HepG2 (cell line): ENCODE measurements around the gene CERS5. TPM values are rescaled to one million over a fixed set of nuclear protein-coding genes. Genes with fewer than 3 reads are reported as not detected.

Source experiments
- FOSL1 ChIP-seq: sonication (generic); formaldehyde crosslinking; IDR thresholded peaks from 2 replicates; pipeline ENCODE4 v1.9.0; 2021; ENCODE audit warnings: missing genetic modification reagents, borderline replicate concordance
- FOXA3 ChIP-seq: IDR thresholded peaks from 2 replicates; pipeline ENCODE4 v1.6.1; 2016; ENCODE audit warnings: missing genetic modification reagents, missing compliant biosample characterization
- GATAD2A ChIP-seq: IDR thresholded peaks from 2 replicates; pipeline ENCODE4 v1.6.1; 2016
- GPN1 ChIP-seq: sonication (generic); formaldehyde crosslinking; IDR thresholded peaks from 2 replicates; pipeline ENCODE4 v1.5.1; 2020; ENCODE audit warnings: missing genetic modification reagents, borderline replicate concordance
- HNRNPUL1 ChIP-seq: fragments of 200-400 bp; formaldehyde crosslinking; IDR thresholded peaks from 2 replicates; pipeline ENCODE4 v1.6.1; 2017; ENCODE audit warnings: low read depth, mild to moderate bottlenecking, low read length, moderate library complexity
- KDM2A ChIP-seq: sonication (generic); formaldehyde crosslinking; IDR thresholded peaks from 2 replicates; pipeline ENCODE4 v1.4.0; 2020; ENCODE audit warnings: low read depth, missing genetic modification reagents, borderline replicate concordance
- KMT2A ChIP-seq: sonication (generic); formaldehyde crosslinking; IDR thresholded peaks from 2 replicates; pipeline ENCODE4 v1.4.0; 2020; ENCODE audit warnings: missing genetic modification reagents
- SALL1 ChIP-seq: sonication (generic); formaldehyde crosslinking; IDR thresholded peaks from 2 replicates; pipeline ENCODE4 v1.8.0; 2022; ENCODE audit warnings: mild to moderate bottlenecking, missing genetic modification reagents
- SALL2 ChIP-seq: sonication (generic); formaldehyde crosslinking; IDR thresholded peaks from 2 replicates; pipeline ENCODE4 v1.8.1; 2023; ENCODE audit warnings: mild to moderate bottlenecking, missing genetic modification reagents, inconsistent platforms
- SIN3A ChIP-seq: IDR thresholded peaks from 2 replicates; pipeline ENCODE4 v1.6.1; 2011; ENCODE audit warnings: low read depth, mild to moderate bottlenecking, control low read depth, low read length, borderline replicate concordance
- SMARCE1 ChIP-seq: fragments of 450-650 bp; IDR thresholded peaks from 2 replicates; pipeline ENCODE4 v1.6.1; 2017; ENCODE audit warnings: borderline replicate concordance
- SNAPC2 ChIP-seq: sonication (generic); formaldehyde crosslinking; IDR thresholded peaks from 2 replicates; pipeline ENCODE4 v1.8.1; 2022; ENCODE audit warnings: mild to moderate bottlenecking, missing genetic modification reagents
- TCF12 ChIP-seq, 2 experiments: fragments of 450-650 bp in 1 of 2; sonication (generic) in 1 of 2; formaldehyde crosslinking in 1 of 2; IDR thresholded peaks; 2 replicates each; pipeline versions ENCODE4 v1.6.1 to v1.8.0; 2017 to 2022; ENCODE audit warnings: antibody characterized with exemption in 1 of 2, mild to moderate bottlenecking in 1 of 2, missing genetic modification reagents in 1 of 2, moderate library complexity in 1 of 2
- ZFP90 ChIP-seq: sonication (generic); formaldehyde crosslinking; IDR thresholded peaks from 2 replicates; pipeline ENCODE4 v1.8.0; 2022; ENCODE audit warnings: missing genetic modification reagents, mild to moderate bottlenecking, inconsistent platforms, borderline replicate concordance
- ZNF614 ChIP-seq: IDR thresholded peaks from 2 replicates; pipeline ENCODE4 v1.6.1; 2018; ENCODE audit warnings: missing biosample characterization, missing genetic modification reagents, inconsistent platforms, borderline replicate concordance
- ZNF773 ChIP-seq: sonication (generic); formaldehyde crosslinking; IDR thresholded peaks from 2 replicates; pipeline ENCODE4 v1.4.0; 2020; ENCODE audit warnings: missing genetic modification reagents, borderline replicate concordance
- polyA plus RNA-seq, 8 experiments: library from polyadenylated mRNA; depleted of rRNA in 3 of 8; stranded (reverse) in 7 of 8; unstranded in 1 of 8; fragments of >200 nt; fragmentation: Illumina TruSeq in 4 of 8; extraction: Trizol in 4 of 8; gene quantifications; 2 replicates each; pipeline versions ENCODE4 v1.2.1 to v1.2.3, GENCODE V29; 2011 to 2016; ENCODE audit warnings: low read depth in 4 of 8, missing spikeins in 1 of 8, mixed read lengths in 1 of 8; ENCODE audit not compliant: insufficient read depth in 1 of 8
- total RNA-seq, 5 experiments: library from RNA; depleted of rRNA; stranded (reverse); fragments of >200 nt; fragmentation: Illumina TruSeq; extraction: Trizol; gene quantifications; 2 replicates each; pipeline ENCODE4 v1.2.3, GENCODE V29; 2016; ENCODE audit warnings: low read depth in 1 of 5
- TF ChIP-seq, protein P1 (sequence below): sonication (generic); formaldehyde crosslinking; IDR thresholded peaks from 2 replicates; pipeline ENCODE4 v1.4.0; 2020; ENCODE audit warnings: missing genetic modification reagents
- TF ChIP-seq, protein P2 (sequence below): sonication (generic); formaldehyde crosslinking; IDR thresholded peaks from 2 replicates; pipeline ENCODE4 v1.9.0; 2022; ENCODE audit warnings: low read depth, missing genetic modification reagents
- TF ChIP-seq, protein P3 (sequence below): sonication (generic); formaldehyde crosslinking; IDR thresholded peaks from one replicate; pipeline ENCODE4 v1.5.1; 2020; ENCODE audit warnings: mild to moderate bottlenecking, missing genetic modification reagents; ENCODE audit errors: not compliant biosample characterization

The CERS5 gene
- total and polyA plus RNA-seq, 2 of the 13 experiments (the other 11 are each of a cell fraction or from before 2014, with no cell fraction given), result 22.3 to 48.8 TPM

DNA sequence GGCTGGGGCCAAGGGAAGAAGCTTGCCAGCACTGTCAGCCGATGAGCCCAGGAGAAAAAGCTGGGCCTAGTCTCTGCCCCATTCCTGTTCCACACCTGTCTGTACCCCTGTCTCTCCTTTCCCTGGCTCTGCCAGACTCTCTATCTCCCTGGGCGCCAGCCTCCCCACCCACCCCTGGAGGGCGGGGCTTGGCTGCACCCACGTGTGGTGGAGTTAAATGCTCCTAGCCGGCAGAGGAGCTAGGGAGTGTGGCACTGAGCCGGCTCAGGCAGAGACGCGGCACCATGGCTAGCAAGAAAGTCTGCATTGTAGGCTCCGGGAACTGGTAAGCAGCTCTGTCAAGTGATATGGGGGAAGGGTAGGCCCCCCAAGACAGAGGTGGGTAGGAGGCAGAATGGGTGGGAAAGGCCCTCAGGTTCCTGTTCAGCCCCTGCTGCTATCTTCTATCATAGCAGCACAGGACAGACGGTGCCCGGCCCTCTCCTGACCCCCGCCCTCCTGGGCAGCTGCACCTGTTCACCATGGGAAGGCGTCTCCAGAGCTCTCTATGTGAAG is 63.3 kb downstream of the CERS5 start, which contains the start of gene GPD1 (continued):
- TF ChIP-seq TCF12 (IDR thresholded peaks at IDR 0.05) (no peak), TCF12 (CRISPR knock-in tag; IDR thresholded peaks at IDR 0.05) (no peak), ZFP90 (CRISPR knock-in tag) (no peak), ZNF614 (no peak), GPN1 (CRISPR knock-in tag) (no peak), SIN3A (peak; percentile 86; the same call in 1 of the 2 replicates), SNAPC2 (CRISPR knock-in tag) (no peak), SALL2 (CRISPR knock-in tag) (0 out of 2 replicates have a peak, but pooled peaks have one; percentile 42), GATAD2A (CRISPR knock-in tag) (peak; percentile 29; the same call in 1 of the 2 replicates), SMARCE1 (no peak), FOSL1 (CRISPR knock-in tag) (no peak), HNRNPUL1 (no peak), KMT2A (CRISPR knock-in tag) (no peak), FOXA3 (CRISPR knock-in tag) (no peak), SALL1 (CRISPR knock-in tag) (no peak), ZNF773 (CRISPR knock-in tag) (no peak), KDM2A (peak; percentile 63; the same call in 1 of the 2 replicates)
- TF ChIP-seq, protein P1, sequence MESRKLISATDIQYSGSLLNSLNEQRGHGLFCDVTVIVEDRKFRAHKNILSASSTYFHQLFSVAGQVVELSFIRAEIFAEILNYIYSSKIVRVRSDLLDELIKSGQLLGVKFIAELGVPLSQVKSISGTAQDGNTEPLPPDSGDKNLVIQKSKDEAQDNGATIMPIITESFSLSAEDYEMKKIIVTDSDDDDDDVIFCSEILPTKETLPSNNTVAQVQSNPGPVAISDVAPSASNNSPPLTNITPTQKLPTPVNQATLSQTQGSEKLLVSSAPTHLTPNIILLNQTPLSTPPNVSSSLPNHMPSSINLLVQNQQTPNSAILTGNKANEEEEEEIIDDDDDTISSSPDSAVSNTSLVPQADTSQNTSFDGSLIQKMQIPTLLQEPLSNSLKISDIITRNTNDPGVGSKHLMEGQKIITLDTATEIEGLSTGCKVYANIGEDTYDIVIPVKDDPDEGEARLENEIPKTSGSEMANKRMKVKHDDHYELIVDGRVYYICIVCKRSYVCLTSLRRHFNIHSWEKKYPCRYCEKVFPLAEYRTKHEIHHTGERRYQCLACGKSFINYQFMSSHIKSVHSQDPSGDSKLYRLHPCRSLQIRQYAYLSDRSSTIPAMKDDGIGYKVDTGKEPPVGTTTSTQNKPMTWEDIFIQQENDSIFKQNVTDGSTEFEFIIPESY (CRISPR knock-in tag), result no peak
- TF ChIP-seq, protein P2, sequence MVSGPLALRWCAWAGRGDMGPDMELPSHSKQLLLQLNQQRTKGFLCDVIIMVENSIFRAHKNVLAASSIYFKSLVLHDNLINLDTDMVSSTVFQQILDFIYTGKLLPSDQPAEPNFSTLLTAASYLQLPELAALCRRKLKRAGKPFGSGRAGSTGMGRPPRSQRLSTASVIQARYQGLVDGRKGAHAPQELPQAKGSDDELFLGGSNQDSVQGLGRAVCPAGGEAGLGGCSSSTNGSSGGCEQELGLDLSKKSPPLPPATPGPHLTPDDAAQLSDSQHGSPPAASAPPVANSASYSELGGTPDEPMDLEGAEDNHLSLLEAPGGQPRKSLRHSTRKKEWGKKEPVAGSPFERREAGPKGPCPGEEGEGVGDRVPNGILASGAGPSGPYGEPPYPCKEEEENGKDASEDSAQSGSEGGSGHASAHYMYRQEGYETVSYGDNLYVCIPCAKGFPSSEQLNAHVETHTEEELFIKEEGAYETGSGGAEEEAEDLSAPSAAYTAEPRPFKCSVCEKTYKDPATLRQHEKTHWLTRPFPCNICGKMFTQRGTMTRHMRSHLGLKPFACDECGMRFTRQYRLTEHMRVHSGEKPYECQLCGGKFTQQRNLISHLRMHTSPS, result no peak
- TF ChIP-seq, protein P3, sequence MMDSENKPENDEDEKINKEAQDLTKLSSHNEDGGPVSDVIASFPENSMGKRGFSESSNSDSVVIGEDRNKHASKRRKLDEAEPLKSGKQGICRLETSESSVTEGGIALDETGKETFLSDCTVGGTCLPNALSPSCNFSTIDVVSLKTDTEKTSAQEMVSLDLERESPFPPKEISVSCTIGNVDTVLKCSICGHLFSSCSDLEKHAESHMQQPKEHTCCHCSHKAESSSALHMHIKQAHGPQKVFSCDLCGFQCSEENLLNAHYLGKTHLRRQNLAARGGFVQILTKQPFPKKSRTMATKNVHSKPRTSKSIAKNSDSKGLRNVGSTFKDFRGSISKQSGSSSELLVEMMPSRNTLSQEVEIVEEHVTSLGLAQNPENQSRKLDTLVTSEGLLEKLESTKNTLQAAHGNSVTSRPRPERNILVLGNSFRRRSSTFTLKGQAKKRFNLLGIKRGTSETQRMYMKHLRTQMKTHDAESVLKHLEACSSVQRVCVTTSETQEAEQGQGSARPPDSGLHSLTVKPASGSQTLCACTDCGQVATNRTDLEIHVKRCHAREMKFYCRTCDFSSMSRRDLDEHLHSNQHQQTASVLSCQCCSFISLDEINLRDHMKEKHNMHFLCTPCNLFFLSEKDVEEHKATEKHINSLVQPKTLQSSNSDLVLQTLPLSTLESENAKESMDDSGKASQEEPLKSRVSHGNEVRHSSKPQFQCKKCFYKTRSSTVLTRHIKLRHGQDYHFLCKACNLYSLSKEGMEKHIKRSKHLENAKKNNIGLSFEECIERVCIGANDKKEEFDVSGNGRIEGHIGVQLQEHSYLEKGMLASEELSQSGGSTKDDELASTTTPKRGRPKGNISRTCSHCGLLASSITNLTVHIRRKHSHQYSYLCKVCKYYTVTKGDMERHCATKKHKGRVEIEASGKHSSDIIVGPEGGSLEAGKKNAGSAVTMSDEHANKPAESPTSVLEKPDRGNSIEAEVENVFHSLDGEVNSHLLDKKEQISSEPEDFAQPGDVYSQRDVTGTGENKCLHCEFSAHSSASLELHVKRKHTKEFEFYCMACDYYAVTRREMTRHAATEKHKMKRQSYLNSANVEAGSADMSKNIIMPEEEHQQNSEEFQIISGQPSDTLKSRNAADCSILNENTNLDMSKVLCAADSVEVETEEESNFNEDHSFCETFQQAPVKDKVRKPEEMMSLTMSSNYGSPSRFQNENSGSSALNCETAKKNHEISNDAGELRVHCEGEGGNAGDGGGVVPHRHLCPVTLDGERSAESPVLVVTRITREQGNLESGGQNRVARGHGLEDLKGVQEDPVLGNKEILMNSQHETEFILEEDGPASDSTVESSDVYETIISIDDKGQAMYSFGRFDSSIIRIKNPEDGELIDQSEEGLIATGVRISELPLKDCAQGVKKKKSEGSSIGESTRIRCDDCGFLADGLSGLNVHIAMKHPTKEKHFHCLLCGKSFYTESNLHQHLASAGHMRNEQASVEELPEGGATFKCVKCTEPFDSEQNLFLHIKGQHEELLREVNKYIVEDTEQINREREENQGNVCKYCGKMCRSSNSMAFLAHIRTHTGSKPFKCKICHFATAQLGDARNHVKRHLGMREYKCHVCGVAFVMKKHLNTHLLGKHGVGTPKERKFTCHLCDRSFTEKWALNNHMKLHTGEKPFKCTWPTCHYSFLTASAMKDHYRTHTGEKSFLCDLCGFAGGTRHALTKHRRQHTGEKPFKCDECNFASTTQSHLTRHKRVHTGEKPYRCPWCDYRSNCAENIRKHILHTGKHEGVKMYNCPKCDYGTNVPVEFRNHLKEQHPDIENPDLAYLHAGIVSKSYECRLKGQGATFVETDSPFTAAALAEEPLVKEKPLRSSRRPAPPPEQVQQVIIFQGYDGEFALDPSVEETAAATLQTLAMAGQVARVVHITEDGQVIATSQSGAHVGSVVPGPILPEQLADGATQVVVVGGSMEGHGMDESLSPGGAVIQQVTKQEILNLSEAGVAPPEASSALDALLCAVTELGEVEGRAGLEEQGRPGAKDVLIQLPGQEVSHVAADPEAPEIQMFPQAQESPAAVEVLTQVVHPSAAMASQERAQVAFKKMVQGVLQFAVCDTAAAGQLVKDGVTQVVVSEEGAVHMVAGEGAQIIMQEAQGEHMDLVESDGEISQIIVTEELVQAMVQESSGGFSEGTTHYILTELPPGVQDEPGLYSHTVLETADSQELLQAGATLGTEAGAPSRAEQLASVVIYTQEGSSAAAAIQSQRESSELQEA, result no peak
